LHCN-M2 (cell line): ENCODE results near the gene FBXO38. TPM values are rescaled to one million over a fixed set of nuclear protein-coding genes. Genes with fewer than 3 reads are reported as not detected.

ENCODE experiments used
- DNase-seq: peaks from one replicate; pipeline ENCODE4 v3.0.0-alpha.2; 2012; ENCODE audit warnings: low read depth
- polyA plus RNA-seq: library from polyadenylated mRNA; unstranded; fragments of >200 nt; gene quantifications from one replicate; pipeline ENCODE4 v1.2.1, GENCODE V29; 2012; ENCODE audit warnings: missing spikeins
- total RNA-seq: library from RNA; depleted of rRNA; stranded (reverse); fragments of >200 nt; gene quantifications from 2 replicates; pipeline ENCODE4 v1.2.3, GENCODE V29; 2014; rRNA removed

The FBXO38 gene, protein sequence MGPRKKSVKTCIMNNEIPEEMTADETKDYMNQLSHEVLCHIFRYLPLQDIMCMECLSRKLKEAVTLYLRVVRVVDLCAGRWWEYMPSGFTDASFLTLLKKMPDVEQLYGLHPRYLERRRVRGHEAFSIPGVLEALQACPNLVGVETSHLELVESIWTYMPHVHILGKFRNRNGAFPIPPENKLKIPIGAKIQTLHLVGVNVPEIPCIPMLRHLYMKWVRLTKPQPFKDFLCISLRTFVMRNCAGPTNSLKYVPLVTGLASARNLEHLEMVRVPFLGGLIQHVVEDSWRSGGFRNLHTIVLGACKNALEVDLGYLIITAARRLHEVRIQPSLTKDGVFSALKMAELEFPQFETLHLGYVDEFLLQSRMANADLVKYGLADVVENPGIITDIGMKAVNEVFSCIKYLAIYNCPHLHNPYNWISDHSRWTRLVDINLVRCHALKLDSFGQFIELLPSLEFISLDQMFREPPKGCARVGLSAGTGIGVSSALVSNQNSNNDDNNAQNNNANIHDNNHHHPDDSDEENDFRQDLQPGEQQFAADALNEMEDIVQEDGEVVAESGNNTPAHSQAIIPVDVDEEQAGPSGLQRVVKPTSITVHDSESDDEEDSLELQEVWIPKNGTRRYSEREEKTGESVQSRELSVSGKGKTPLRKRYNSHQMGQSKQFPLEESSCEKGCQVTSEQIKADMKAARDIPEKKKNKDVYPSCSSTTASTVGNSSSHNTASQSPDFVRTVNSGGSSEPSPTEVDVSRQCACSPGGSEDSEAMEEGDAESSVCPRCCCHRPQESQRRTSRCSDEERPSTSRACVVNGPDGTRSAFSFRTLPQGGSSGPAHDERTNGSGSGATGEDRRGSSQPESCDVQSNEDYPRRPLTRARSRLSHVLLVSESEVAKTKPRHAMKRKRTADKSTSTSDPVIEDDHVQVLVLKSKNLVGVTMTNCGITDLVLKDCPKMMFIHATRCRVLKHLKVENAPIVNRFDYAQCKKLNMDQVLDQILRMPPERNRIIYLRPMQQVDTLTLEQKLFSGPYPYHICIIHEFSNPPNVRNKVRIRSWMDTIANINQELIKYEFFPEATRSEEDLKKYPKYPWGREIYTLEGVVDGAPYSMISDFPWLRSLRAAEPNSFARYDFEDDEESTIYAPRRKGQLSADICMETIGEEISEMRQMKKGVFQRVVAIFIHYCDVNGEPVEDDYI
- total RNA-seq, result 34.5 and 35.5 TPM in 2 replicates
- polyA plus RNA-seq, result 9.6 TPM

DNA sequence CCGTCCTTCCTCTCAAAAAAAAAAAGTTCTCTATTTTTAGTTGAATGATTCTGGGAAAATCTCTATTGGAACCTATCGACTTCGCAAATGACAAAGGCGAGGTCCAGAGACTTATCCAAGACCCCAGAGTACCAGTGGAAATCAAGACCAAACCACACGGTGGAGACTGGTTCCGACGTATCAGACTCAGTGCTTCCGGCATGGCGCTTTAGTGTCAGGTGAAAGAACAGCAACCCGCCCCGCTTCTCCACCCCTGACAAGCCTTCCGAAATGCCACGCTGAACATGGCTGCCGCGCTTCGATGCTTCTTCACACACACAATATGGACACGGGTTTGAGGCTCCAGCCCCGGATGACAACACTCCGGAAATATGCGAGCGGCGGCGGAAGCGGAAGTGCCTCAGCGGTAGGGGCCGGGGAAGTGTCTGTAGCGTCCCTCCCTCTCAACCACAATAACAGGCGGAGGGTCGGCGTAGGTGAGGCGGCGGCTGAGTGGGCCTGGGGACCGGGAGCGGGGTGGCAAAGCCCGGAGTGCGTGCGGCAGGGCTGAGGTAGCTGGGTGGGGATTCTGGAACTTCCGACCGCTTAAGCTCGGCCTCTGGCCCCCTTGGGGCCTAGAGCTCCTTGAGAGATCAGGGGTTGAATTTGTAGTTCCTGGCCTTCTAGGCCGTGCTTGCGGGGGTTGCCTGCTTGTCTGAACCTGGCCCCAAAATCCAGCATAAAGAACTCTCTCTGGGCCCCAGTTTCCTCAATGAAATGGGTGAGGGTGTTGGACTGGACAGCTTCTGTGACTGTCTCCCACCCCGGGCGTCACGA is at the start of gene FBXO38:
TSS of gene FBXO38 (plus strand) at position 395 of the 816 bp plus-strand sequence. CDS start 10,819 bp downstream, outside the sequence.
- peak; percentile 95 for DNase-seq

DNA sequence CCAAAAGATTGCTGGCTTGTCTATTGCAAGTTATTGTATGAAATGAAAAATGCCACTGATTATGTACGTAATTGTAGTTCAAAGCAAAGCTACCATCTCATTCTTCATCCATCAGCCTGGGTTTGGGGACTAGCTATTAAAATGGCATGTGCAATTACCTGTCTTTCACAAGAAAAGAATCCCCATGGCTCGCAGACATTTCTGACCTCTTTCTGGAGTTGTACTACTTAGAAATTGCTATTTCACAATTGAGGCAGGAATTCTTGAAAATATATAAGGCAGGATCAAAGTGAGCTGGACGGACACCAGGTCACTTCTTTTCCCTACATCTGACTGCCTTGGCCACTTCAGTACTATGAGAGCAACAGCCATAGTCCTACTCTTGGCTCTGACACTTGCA is 48.5 kb upstream of the FBXO38 start, which contains the start of gene SPINK9:
TSS of gene SPINK9 (plus strand) at position 301 of the 400 bp plus-strand sequence. CDS start at position 356, 55 bp downstream.
- no peak for DNase-seq

DNA sequence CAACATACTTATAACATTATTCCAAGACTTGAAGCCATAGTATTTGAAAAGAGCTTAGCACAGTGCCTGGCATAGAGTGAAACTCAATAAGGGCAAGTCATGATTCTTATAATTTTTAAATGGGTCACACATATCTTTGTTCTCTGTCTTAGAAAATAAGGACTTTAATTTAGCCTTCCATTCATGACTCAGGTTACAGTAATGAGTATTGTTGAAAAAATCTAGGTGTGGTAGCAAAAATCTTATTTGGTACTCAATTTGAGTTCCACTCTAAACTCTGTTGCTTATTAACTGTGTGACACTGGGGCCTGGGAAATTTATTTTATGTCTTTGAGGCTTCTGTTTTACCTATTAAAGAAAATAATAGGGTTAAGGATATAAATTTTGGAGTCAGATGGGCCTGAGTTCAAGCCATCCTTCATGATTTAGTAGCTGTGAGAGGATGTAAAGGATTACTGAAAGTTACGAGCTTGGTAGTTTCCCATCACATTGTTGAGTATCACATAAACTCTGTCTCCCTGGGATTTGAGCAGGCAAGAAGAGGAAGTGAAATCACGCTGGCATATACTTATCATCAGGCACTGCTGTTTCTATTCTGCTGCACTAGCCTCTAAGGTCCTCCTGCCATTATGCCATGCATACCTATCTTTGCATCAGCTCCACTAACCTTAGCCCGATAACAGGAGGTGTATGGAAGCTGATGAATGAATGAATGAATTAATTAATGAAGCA is 46.9 kb upstream of the FBXO38 start:
- no peak for DNase-seq

DNA sequence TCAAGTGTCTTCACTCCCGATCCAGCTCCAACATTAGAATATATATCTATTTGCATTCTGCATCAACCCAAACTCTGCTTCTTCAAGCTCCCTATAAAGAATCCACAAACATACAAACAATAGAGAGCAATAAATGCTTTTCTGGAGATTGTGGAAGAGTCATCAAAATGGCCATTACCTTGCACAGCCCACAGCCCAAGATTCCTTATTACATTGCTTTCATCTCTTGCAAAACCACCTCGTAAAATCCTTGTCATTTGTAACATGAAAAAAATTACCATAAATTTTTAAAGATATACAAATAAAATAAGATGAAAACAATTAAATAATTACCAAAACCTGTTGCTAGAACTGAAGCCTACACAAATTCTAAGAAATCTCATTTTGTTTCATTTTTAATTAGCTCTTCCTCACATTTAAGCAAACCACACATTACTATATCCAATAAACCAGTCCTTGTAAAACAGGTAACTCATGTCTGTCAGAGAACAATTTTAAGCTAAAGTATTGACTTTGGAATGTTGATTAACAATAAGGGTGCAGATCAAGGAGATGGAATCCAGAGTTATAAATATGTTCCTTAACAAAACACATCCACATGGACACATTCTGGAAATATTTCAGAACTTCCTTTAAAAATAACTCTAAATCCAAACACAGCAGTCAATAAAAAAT is 41.2 kb upstream of the FBXO38 start:
- DNase-seq, result no peak

DNA sequence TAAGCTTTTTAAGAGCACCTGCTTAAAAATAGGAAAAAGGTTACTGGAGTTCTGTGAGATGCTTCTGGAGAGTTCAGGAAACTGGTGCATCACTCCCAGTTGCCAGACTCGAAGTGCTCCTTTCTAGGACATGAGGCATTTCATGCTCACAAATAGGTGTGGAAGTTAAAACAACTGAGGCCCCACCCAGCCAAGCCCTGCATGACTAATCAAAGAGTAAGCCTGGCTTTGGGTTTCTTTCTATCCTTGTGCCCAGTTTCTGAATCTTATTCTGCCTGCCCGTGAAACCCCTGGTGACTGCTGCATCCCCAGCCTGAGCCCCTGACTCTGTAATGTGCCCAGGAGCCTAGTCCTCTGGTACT is 40.7 kb upstream of the FBXO38 start:
- no peak for DNase-seq

DNA sequence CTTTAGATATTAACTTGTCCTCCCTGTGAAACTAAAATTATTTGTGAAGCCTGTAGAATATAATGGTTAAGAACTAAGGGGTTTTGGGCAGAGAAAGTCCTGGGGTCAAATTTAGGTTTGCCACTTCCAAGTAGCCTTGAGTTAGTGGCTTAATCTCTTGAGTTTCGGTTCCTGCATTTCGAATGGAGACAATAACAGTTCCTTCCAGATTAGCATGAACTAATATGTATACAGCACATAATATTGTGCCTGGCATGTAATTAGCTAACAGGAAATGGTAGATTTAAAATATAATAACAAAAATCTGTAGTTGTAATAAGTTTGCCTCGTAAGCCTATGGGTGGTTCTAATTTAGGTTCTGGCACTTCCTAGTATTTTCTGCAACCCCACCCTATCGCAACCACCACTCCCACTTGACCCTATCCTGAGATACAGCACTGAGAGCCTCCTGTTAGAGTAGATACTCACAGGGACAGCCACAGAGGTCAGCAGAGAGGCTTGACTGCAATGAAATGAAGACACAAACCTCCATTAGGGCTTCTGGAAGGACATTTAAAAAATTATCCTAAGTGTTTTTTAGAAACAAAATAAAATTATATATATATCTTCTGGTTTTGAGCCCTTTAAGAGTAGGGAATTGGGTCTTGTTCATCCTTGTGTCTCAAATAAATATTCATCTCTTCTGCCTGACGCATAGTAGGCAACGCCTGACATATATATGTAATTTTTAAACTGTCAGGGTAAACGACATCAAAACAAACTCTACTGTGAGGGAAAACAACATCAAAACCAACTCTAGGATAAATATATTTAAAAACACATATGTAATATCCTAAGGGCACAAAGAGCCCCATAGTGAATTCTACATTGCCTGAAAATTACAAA is 39.9 kb upstream of the FBXO38 start:
- DNase-seq, result no peak

DNA sequence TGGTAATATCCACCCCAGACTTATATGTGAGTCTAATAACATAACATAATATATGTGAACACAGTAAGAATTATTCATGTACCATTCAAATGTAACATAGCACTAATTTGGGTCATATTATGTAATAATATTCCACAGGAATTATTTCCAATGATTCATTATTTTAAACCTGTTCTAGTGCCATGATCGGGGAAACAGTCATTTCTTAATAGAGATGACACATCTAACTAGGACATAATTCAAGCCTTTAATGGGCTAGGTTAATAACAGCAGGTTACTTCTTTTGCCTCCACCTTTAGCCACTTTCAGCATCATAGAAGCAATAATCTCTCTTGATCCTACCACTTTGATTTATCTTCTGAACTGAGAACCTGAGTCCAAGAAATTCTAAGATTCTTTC is 36.1 kb upstream of the FBXO38 start:
- DNase-seq, result no peak

DNA sequence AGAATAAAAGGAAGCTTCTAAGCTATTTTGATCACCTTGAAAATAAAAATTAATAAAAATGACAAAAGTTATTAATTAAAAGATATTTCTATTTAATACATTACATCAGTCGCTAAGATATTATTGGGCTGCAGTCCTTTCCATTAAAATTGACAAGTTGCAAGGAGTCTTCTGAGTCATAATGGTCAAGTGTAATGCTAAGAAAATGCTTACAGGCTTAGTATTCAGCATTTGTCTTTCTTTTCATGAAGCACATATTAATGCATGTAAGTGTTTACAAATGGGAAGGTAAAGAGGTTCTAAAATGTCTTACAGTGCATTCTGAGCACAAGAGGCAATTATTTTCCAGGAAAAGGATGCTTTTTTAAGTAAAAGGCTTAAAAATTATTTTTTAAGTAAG is 31.1 kb upstream of the FBXO38 start:
- no peak for DNase-seq

DNA sequence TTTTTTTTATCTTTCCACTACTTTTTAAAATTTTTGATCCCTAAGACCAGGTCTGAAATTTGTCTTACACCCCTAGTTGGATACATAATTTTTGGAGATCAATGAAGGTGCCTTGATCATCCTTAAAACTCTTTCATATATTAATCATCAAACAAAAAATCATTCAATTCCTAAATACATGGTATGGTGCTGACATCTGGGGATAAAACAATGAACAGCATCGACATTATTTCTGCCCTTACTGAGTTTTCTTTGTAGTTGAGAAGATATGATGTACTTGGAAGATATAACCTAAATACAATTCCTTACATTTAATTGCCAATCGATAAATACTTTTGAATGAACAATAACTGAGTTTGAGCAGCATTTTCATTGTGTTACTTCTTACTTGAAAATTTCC is 30.1 kb upstream of the FBXO38 start:
- DNase-seq, result no peak

DNA sequence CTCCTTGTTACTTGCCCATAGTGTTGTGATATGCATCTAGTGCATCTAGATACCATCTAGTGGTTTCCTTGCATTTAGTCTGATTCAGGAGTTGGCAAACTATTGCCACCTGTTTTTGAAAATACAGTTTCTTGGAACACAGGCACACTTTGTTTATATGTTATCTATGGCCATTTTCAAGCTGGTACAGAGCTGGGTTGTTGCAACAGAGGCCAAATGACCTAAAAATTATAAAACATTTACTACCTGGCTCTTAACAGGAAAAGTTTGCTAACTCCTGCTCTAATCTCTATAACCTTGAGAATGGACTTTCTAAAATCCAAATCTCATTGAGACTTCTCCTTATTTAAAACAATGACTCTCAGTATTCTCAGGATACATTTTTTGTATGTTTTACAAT is 19.4 kb upstream of the FBXO38 start:
- no peak for DNase-seq

DNA sequence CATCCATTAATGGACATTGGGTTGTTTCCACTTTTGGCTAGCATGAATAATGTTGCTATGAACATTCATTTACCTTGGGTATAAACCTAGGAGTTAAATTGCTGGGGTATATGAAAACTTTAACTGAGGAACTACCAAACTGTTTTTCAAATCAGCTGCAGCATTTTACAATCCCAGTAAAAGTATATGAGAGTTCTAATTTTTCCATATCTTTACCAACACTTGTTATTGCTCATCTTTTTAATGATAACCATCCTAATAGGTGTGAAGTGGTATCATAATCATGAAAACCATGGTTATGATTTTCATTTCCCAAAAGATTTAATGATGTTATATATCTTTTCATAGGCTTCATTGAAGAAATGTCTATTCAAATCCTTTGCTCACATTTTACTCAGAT is 15.5 kb upstream of the FBXO38 start:
- no peak for DNase-seq

DNA sequence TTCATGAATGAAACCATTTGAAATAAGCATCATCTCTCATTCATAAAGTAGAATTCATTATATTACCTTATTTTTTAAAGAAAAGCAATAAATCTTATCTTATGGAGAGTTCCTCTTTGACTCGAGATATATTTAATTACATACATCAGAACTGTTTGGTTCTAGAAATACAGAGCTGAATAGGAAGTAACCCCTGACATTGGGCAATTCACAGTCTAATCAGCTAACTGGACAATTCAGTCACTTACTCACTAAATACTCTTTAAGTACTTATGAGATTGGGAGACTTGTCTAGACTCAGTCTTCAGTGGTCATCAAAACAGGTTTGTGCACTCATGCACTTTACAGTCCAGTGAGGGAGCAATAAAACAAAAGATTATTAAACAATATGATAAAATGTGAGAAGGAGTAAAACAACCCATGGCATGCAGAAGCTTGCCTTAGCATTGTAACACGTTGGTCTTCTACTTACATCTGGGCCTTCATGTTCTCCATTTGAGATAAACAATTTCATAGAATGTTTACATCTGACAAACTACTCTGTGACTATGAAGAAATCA is 11.5 kb upstream of the FBXO38 start:
- DNase-seq, result no peak

DNA sequence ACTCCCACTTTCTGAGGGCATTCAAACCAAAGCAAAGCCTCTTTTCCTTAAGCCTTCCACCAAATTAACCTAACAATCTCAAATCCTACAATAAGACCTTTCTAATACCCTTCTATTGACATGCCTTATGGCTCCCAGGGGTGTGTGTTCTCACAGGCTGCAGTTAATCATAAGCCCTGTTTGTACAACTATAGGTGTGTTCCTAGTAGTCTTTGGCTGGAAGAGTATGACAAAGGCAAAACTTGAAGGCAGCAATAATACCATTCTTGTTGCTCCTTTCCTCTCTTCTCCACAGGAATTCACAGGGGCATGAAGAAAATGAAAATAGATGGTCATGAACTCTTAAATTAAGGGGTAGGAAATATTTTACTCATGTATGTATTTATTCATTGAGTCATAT is 10.9 kb upstream of the FBXO38 start:
- DNase-seq, result no peak

DNA sequence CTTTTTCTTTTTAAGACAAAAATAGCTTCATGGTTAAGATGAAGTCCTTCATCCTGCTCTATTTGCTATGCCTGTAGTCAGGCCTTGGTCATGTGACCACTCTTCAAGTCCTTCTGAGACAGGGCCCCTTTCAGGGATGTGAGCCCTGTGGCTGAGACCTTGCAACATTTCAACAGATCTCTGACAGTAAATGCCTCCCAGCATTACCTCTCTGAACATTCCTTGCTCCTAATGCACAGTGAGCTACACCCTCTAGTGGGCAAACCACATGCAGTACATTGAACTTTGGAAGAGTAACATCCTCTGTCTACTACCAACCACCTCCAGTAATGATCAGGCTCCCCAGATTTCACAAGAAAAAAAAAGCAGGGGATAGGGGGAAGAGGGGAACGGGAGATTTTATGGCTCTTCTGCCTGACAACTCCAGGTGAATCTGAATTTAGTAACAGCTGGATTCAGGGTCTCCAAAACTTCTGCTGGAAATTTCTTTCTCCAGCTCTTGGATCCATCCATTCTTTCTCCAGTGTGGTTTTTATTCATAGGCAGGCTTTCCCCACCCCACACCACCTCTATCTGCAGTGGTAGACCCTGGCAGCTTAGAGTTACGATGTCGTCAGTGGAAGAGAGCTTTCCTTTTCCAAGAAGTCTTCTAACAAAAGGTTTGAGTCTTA is 8.9 kb upstream of the FBXO38 start:
- peak; percentile 55 for DNase-seq

DNA sequence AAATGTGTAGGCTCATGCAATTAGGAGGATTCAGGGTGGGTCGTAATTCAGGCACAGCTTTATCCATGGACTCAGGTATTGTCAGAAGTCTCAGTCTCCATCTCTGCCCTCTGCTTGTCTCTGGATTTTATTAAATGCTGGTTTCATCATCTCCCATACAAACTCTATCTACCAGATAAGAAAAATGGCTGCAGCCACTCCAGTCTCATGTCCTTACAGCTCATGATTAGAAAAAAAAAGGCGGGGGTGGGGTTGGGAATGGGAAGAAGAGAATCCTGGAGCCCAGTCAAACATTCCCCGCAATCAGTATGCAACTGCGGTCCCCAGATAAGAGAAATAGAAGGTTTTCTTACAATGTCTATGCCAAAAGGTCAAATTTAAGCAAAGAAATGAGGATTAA is 7.6 kb upstream of the FBXO38 start:
- DNase-seq, result no peak

DNA sequence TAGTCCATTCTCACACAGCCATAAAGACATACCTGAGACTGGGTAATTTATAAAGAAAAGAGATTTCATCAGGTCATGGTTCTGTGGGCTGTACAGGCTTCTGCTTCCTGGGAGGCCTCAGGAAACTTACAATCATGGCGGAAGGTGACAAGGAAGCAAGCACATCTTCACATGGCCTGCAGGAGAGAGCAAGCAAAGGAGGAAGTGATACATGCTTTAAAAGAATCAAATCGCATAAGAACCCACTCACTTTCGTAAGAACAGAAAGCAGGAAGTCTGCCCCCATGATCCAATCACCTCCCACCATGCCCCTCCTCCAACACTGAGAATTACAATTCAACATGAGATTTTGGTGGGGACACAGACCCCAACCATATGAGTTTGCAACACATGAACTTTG is 5.1 kb upstream of the FBXO38 start:
- no peak for DNase-seq

DNA sequence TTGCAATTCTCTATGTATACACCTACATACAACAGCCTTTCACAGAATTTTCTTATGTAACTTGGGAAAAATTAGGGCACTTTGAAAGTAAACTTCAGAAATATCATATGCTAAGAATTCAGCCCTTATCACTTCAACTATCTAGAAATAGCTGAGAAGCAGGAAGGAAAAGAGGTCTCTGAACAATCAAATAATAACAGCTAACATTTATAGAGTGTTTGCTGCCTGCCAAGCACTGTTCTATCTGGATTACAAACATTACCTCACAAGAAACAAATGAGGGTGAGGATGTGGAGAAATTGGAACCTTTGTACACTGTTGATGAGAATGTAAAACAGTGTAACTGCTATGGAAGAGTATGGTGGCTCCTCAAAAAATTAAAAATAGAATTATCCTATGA is 4.4 kb upstream of the FBXO38 start:
- DNase-seq, result no peak

DNA sequence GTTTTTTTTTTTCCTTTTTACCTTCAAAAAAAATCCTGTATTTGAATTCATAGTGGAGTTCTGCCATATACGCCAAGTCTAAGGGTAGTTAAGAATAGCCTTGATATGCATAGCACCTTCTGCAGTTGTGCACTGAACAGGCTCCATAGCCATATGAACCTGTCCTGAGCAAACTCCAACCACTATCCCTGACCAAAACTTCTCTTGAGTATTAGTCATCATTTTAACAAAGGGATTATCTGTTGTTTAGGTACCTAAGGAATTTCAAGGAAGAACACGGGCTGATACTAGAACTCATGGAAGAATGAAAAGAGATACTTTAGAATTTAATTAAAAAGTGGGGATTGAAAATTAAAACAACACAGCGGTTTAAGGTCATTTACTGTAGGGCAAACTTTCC is 1.9 kb upstream of the FBXO38 start:
- no peak for DNase-seq
